Endometrium (tissue), 2 donors: ENCODE measurements around the gene ZFYVE28.
"Not testable (repeated sequence)": the region's sequence is repeated elsewhere in the genome, so short reads cannot be mapped to it uniquely, and the experiment has no call there.

Experiments used
- FAIRE-seq: peaks from 2 replicates; lab custom pipeline; 2012; peaks lifted over from hg19 to GRCh38; lab: Jason Lieb, UNC
- donor health status: control.
- donor health status: control.

Gene ZFYVE28

DNA sequence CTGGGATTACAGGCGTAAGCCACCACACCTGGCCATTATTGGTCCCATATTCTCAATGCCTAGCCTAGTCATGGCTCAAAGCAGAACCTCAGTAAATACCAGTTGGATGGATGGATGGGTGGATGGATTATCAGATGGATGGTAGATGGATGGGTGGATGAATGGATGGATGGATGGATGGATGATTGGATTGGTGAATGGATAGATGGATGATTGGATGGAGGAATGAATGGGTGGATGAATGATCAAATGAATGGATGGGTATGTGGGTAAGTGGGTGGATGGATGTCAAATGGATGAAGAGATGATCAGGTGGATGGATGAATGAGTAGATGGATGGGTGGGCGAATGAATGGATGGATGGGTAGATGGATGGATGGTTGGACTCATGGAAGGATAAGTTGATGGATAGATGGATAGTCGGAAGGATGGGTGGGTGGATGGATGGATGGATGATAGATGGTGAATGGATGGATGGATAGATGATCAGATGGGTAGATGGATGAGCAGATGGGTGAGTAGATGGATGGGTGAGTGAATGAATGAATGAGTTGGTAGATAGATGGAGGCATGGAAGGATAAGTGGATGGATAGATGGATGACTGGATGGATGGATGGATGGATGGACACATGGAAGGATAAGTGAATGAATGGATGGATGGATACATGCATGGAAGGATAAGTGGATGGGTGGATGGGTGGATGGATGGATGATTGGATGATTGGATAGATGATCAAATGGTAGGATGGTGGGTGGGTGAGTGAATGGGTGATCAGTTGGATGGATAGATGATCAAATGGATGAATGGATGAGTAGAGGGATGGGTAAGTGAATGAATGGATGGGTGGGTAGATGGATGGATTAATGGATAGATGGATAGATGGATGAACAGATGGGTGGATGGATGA lies 28.5 kb upstream of the ZFYVE28 start:
- no peak for FAIRE-seq

DNA sequence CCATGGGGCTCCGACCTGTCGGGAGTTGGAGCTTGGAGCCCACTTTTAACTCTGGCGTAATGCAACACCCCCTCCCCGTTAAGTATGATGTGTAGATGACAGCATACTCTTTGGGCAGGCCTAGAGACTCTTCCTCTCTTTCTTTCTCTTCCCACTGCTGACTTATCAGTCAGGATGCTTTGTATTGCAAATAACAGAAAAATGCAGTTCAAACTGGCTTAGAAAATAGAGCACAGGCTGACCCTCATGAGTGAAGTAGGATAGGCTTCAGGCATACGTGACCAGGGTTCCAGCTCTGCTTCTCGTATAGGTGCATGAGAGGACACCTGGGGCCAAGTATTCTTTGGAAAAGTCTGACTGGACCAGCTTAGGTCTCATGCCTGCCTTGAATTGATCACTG lies 27.1 kb upstream of the ZFYVE28 start:
- no peak for FAIRE-seq

DNA sequence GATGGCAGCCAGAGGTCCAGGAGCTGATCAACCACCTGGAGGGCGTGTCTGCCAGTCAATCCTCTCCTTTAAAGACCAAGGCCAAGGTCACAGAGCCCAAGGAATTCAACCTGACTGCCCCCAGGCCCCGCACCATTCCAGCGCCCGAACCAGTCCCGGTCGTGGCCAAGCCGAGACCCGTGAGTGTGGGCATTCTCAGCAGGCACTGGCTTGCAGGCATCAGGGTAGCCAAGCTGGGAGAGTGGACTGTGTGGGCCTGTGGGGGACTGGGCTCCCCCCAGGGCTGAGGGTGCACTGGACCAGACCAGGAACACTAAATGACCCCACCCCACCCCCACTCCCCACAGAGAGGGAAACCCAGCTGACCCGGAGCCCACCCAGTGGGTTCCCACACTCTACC lies 26.7 kb upstream of the ZFYVE28 start:
- no peak for FAIRE-seq

DNA sequence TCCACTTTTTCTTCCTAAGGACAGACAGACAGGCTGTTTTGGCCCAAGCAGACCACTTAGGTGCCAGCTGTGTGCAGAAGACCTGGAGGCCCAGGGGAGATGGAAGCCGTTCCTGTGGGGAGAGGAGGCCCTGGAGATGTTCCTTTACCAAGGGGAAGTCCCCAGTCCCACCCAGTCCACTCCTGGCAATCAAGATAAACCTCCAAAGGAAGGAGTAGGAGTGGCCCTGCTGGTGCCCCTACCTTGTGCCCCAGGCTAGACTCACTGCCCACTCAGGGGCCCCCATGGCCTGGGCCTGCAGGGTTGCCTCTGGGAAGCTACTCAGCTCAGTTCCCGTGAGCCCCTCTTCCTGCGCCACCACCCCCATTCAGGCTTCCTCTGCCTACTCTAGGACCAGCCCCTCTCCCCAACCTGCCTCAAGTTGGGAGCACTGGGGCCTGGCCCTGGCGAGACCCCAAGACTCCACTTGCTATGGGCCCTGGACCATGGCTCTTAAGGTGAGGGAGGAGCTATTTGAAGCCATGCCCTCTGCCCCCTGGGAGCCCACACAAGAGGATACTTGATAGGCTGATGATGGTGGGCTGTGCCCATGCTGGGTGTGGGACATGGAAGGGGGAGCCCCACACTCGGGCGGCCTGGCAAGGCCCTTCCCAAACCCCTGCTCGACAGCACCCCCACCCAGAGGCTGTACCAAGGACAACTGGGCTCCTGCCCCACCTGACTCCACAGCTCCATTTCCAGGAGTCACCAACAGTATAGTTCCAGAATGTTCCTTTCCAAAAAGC lies 25.7 kb upstream of the ZFYVE28 start:
- FAIRE-seq = no peak

DNA sequence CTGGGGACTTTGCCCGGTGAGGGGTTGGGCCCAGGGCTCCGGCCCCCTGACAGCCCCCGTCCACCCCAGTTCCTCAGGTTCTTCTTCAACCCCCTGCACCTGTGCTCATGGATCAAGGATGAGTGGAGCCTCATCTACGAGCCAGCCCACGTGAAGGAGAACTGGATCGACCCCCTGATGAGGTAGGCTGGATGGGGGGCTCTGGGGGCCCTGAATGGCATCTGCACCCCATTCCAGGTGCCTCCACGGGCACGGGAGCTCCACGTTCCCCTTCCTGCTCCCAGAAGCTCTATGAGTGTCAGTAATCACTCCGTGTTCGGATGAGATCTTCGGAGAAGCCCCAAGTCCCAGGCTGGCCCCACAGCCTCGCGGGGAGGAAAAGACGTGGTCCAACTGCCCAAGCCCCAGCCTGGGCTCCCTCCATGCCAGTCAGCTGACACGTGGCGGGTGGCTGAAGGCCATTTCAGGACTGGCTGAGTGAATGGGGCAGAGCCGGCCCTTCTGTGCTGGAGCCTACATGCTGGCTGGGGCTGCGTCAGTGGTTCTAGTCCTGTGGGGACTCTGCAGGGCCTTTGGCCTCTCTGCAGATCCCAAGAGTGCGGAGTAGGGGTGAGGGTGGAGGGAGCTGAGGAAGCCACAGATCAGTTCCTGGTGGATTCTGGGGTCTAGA lies 24.8 kb upstream of the ZFYVE28 start:
- FAIRE-seq = no peak

DNA sequence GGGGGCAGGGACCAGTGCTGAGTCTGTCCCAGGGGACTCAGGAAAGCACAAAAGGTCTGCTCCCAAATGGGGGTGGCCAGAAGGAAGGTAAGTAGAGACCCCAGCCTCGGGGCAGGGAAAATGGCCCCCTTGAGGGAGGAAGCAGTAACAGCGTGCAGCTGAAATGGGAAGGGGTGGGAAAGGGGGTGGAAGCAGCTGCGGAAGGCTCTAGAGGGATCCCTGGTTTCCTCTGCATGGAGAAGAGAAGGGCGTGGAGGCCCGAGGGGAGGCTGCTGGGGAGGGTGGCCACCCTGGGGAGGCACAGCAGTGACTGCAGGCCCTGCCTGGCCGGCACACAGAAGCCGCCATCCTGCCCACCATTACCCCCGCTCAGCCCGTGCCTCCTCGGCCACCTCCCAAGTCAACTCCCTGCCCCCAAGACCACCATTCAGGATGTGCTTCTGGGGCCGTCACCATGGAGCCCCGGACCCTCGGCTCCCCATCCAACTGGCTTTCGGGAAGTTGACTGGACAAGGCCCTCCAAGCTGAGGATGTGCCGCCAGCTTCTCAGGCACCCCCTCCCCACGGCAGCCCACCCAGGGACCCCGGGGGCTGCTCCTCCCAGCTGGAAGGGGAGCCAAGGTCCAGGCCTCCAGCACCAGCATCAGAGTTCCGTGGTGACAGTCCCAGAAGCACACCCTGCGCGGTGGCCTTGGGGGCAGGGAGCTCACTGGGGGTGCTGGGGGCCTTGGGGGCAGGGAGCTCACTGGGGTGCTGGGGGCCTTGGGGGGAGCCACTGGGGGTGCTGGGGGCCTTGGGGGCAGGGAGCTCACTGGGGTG lies 23.9 kb upstream of the ZFYVE28 start:
- FAIRE-seq = no peak

DNA sequence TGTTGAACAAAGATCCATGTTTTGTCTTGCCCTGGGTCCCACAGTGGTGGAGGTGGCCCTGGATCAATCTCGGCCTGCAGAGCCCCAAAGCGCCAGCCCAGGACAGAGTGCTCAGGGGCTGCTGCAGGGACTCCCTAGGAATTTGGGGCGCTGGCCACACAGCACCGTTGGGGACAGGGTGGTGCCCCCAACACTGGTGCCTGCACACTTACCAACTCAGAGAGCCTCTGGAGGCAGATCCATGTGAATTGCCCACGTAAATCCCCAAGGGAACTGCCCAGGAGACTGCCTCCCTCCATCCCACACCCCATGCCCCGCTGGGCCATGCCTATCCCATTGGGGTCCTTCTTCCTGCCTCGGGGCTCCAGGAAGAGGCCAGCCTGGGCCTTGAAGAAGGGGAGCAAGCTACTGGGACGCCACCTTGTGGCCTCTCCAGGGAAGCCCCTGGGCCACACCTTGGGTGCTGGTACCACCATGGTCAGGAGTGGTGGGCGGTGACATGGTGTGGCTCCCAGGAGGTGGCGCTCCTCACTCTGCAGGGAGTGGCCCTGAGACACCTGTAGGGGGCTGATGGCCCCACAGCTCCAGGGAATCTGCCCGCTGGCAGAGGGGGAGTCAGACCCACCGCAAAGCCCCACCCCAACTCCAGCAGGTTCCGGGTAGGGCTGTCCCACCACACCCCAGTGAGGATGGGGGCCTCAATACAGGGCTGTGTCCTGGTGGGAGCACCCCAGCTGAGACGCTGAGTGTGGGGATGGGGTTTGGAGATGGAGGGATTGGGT lies 23.1 kb upstream of the ZFYVE28 start:
- FAIRE-seq = no peak

DNA sequence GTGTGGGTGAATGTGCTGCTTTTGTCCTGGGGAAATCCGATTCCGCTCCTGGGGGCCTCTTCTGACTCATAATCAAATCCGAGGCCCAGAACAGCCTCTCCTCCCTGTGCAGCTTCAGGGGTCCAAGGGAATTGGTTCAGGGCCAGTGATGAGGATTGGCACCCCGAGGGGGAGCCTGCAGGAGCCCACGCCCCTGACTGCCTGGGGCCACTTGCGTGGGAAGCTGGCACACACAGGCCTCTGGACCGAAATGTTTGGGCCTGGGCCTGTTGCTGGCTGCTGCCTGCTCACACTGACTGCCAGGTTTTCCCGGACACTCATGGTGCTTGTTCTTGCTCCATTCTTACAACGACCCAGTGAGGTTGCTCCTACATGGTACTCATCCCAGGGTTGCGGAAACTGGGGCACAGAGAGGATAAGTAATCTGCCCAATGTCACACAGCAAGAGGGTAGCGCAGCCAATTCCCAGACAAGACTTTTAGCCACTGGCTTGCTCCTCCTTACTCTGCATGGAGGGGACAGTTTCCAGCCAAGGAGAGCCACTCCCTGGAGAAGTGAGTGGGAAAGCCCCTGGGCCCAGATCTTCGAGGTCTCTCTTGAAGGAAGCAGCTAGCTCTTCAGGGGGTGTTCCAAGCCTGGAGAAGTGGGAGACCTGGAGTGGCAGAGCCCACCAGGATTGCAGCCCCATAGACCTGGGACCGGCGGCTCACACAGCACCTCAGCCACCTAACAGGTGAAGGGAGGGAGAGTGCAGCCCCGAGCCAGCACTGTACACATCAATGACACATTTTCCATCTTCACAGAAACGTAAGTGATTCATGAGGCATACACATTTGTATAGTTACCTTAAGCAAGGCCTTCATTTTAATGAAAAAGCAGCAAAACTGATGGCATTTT lies 20.6 kb upstream of the ZFYVE28 start:
- FAIRE-seq = no peak

DNA sequence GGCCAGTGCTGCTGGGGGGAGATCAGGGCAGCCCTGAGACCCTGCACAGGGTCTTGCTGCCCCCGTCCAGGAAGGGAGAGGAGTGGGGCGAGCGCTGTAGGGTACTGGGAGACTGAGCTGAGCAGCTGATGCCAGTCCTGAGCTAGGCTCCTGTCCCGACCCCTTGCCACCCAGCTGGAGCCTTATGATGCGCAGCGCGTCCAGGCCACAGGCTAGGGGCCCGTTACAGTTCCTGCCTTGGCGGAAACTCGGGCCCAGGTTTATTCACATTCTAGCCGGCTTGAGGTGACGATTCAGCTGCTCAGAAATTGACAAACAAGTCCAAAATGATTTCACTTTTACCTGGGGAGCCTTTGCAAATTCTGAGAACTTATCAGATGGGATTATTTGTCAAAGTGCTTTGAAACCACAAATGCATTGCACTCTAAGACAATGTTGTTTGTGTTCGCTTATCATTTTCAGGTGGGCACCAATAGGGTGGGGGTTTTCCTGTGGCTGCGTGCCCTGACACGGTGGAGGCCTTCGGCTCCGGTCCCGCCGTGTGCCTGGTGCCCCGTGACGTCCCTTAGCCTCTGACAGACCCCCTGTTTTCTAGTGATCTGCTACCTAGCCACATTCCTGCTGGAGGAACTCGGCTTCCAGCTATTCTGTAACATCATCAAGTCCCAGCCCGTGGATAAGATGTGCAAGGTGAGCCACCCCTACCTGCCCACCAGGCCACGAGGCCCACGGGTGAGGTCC lies 19.2 kb upstream of the ZFYVE28 start:
- no peak for FAIRE-seq

DNA sequence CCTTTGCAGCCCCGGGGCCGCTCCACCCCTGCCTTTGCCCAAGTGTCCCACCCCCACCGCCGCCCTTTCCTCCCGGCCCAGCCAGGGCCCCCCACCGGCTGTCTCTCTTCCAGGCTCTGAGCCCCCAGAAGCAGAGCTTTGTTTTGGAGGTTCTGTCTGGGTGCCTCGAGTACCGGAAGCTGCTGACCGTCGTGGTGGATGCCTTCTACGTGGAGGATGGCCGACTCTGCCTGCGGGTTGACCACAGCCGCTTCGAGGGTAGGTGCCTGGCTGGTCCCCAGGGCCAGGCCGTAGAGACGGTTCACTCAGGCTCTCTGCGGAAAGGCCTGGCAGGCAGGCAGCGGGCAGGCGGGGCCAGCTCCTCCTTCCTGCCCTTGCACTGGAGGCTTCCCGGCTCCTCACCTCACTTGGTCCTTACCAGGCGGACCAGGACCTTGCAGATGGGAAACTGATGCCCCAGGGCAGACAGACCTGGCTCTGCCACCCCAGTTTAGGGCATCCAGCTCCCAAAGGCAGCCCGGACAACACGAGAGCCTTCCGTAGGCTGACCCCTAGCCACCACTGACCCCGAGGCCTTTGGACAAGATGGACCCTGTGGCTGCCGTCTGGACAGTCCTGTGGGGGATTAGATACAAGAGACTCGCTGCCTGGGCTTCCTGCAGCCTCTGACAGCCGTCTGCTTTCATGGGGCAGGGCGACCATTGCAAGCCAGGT lies 18.5 kb upstream of the ZFYVE28 start:
- no peak for FAIRE-seq

DNA sequence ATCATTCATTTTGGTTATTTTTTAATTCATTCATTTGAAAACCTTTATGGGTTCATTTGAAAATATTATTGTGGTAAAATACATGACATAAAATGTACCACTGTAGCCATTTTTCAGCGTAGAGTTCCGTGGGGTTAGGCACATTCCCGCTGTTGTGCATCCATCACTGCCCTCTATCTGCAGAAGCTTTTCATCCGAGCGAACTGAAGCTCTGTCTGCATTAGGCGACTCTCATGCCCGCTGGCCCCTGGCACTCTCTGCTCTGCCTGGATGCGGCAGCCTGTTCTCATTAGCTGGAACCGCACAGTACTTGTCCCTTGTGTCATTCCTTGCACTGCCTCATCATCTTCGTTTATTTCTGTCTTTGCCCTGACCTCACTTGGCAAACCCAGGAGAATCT lies 17.9 kb upstream of the ZFYVE28 start:
- FAIRE-seq = no peak

DNA sequence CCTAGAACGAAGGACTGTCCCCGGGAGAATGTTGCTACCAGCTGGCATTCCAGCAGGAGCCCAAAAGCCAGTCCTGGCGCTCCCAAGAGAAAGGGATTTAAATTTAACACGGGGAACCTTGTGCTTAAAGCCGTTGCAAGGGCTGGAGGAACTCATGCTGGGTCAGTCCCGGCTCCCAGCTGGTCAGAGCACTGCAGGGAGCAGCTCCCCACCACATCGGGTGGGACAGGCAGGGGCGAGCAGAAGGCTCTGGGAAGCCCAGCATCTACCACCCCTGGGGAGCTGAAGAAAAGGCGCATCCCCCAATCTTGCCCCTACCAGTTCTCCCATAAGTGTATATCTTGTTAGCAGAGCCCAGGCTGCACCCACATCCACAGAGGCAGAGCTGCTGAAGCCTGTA lies 16.0 kb upstream of the ZFYVE28 start:
- no peak for FAIRE-seq

DNA sequence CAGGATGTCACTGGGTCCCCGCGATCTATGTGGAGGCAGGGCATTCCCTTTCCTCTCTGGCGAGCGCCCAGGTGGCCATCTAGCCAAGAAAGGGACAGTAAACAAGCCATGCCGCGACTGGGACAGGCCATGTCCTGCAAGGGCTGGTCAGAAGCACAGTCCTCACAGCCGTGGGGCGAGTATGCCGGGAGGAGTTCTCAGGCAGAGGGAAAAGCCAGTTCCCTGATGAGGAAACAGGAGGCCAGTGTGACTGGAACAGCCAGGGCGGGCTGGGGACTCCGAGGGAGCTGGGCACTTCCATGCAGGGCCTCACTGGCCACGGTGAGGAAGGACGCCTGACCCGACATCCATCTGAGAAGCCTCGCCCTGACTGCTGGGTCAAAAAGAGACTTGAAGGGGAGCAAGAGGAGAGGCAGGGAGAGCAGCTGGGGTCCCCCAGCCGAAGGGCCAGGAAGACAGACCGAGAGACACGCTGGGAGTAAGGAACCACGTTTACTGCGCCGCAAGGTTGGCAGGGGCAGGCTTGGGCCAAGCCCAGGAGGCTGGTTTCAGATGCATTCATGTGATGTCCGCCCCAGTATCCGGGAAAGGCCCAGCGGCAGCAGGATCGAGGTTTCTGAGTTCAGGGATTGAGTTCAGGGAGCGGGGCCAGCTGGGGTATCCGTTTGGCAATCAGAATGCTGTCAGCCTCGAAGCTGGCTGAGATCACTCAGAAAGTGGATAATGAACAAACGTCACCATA lies 15.3 kb upstream of the ZFYVE28 start:
- FAIRE-seq = no peak

DNA sequence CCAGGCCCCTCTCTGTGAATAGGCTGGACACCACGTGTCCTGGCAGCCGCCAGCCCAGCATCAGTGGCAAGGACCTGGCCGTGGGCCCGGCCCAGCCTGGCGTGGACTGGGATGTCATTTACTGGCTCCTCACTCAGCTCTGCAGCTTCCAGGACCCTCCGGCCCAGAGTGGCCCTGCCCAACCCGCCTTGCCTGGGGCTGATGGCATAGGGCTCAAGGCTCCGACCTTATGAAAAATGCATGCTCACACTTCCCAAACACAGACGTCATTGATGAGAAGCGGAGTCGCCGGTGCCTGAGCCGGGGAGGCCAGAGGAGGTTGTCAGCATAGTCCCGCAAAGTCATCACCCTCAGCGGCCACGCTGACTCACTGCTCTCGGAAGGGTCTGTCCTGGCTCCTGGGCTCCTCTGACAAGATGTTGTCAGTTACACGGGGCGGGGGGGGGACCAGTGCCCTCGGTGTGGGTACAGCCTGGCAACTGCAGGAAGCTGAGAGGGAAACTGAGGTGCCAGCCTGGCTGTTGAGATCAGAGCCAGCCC lies 14.6 kb upstream of the ZFYVE28 start:
- no peak for FAIRE-seq

DNA sequence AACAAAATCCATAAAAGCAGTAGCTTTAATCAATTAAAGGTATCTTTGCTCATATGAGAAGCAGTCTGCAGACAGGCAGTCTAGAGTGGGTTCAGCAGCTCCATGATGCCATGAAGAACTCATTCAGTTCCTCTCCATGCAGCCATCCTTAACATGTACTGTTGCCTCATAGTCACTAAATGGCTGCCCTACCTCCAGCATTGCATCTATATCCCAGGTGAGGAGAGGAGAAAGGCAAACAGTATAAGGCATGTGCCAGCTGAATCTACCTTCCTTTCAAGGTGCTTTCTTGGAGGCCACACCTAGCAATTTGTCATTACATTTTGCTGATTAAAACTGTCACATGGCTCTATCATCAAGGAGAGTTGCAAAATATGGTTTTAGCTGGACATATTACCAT lies 13.6 kb upstream of the ZFYVE28 start:
- FAIRE-seq = no peak

DNA sequence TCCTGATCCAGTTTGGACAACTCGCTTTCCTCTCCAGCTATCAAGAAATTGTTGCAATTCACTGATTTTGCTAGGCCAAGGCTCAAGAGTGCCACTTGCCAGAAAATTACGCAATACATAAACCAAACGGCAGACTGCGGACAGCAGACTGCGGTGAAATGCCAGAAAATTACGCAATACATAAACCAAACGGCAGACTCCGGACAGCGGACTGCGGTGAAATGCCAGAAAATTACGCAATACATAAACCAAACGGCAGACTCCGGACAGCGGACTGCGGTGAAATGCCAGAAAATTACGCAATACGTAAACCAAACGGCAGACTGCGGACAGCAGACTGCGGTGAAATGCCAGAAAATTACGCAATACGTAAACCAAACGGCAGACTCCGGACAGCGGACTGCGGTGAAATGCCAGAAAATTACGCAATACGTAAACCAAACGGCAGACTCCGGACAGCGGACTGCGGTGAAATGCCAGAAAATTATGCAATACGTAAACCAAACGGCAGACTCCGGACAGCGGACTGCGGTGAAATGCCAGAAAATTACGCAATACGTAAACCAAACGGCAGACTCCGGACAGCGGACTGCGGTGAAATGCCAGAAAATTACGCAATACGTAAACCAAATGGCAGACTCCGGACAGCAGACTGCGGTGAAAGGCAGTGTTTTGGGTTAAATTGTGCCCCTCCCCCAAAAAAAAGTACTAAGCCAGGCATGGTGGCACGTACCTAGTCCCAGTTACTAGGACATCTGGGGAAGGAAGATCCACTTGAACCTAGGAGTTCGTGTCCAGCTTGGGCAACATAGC lies 11.7 kb upstream of the ZFYVE28 start:
- FAIRE-seq = not testable (repeated sequence)
